Fibroblast of mammary gland (primary cell): ENCODE results near the gene TPRG1L.
A peak's percentile ranks its signal among the peaks of the same experiment; 100 is the strongest.

Experiments
- DNase-seq: peaks from one replicate; pipeline ENCODE4 v3.0.0-alpha.2; 2010; ENCODE audit warnings: low read depth
- H3K4me3 ChIP-seq: 2 replicates; pipeline ENCODE4 v1.5.1; 2011; ENCODE audit warnings: low read depth, mild to moderate bottlenecking, low read length, moderate library complexity; ENCODE audit not compliant: control insufficient read depth
- TF ChIP-seq, protein P1 (sequence below): conservative IDR thresholded peaks from 2 replicates; pipeline ENCODE4 v1.5.1; 2011; ENCODE audit warnings: low read depth, low read length, inconsistent platforms; ENCODE audit not compliant: control insufficient read depth, insufficient read depth

Gene TPRG1L

DNA sequence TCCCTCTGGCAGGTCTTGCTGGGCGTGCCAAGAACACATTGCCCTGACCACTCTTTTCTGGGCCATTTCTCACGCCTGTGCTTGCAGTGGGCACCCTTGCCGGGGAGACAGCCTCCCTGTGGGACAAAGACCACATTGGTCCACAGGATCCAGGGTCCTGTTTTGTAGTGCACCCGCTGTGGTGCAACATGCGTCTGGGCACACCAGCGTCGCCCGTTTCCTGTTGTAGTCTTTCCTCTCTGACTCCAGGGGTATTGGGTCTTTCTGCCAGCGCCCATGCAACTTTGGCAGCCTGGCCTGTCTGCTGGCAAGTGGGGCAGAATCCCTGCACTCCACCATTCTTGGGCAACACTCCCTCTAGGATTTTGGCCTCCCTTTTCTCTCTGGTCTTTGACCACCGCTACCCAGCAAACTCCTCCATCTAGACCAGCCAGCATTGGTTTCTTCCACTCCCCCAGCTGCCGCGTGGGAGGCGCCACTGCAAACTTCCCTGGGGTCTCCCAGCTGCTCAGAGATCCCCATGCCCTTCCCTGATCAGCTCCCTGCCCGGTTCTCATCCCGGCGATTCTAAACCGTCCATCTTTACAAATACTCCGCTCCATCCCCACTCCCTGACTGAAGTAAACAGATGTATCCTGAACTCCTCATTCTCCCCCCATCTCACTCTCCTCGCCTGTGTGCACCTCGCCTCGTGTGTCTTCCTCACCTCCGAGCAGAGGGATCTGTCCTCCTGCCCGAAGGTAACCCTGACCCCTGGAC lies 1.2 kb upstream of the TPRG1L start:
- no peak for DNase-seq
- TF ChIP-seq, protein P1, sequence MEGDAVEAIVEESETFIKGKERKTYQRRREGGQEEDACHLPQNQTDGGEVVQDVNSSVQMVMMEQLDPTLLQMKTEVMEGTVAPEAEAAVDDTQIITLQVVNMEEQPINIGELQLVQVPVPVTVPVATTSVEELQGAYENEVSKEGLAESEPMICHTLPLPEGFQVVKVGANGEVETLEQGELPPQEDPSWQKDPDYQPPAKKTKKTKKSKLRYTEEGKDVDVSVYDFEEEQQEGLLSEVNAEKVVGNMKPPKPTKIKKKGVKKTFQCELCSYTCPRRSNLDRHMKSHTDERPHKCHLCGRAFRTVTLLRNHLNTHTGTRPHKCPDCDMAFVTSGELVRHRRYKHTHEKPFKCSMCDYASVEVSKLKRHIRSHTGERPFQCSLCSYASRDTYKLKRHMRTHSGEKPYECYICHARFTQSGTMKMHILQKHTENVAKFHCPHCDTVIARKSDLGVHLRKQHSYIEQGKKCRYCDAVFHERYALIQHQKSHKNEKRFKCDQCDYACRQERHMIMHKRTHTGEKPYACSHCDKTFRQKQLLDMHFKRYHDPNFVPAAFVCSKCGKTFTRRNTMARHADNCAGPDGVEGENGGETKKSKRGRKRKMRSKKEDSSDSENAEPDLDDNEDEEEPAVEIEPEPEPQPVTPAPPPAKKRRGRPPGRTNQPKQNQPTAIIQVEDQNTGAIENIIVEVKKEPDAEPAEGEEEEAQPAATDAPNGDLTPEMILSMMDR, result no peak
- peak overlapping the region; percentile 83 for H3K4me3 ChIP-seq

DNA sequence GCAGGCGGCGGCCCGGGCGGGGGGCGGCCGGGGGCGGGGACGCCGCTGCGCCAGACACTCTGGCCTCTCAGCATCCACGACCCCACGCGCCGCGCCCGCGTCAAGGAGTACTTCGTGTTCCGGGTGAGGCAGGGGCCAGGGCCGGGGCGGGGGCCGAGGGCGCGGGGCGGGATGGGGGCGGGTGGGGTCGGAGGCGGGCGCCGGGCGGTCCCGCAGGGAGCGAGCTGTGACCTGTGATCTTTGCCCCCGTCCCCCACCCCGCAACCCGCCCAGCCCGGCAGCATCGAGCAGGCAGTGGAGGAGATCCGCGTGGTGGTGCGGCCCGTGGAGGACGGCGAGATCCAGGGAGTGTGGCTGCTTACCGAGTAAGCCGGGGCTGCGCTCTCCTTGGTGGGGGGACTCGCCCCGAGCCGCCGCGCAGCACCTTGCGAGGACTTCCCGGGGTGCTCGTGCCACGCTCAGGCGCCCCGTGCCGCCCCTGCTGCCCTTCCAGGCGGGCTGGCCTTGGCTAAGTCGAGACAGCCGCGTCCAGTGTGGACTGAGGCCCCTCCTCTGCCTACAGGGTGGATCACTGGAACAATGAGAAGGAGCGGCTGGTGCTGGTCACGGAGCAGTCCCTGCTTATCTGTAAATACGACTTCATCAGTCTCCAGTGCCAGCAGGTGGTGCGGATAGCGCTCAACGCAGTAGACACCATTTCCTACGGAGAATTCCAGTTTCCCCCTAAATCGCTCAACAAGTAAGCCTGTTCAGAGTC lies 514 bp downstream of the TPRG1L start:
- peak overlapping the region; percentile 57 for H3K4me3 ChIP-seq
- peak; percentile 22 for DNase-seq
- TF ChIP-seq, protein P1, result no peak

DNA sequence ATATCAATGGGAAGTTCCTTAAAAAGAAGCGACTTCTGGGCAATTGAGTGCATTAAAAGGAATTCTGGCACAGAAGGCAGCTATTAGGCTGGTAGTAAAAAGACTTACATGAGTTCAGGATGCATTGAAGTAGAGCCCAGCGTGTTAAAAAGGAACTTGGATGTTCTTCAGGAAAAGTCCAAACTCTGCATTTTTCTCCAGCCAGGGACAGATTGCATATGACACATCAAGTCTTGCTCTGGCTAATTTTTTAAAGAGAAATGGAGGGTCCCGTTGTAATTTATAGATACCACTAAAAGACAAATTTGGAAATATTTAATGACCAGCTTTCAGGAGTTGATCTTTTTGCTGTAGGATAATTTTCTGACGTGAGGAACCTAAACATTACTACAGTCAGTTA lies 1.2 kb downstream of the TPRG1L start:
- no peak for DNase-seq
- H3K4me3 ChIP-seq, result peak overlapping the region; percentile 57
- TF ChIP-seq, protein P1, result no peak

DNA sequence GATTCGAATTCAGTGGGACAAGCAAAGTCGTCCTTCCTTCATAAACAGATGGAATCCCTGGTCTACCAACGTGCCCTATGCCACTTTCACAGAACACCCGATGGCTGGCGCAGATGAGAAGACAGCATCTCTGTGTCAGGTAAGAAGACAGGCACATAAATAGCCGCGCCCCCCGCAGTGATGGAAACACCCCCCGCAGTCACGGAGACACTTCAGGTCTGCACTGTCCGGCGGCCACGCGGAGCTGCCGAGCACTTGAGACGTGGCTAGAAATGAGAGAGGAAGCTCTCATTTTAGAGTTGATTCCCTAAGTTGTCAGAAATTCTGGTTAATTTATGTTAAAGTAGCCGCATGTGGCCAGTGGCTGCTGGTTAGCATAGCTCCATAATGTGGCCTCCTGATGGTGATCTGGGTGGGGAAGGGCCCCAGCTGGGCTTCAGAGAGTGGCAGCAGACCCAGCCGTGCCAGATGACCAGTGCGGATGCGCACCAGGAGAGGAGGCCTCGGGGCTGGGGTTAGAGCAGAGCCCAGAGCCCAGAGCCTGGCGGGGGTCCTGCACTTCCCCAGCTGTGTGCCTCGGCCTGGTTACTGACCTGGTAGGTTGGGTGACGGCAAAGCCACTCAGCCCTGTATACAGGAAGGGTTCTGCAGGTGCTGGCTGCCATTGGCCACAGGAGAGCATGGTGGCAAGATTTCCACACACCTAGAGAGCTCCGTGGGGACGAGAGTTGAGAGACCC lies 2.9 kb downstream of the TPRG1L start:
- TF ChIP-seq, protein P1, result no peak
- DNase-seq, result no peak
- H3K4me3 ChIP-seq, result no peak overlapping the region

DNA sequence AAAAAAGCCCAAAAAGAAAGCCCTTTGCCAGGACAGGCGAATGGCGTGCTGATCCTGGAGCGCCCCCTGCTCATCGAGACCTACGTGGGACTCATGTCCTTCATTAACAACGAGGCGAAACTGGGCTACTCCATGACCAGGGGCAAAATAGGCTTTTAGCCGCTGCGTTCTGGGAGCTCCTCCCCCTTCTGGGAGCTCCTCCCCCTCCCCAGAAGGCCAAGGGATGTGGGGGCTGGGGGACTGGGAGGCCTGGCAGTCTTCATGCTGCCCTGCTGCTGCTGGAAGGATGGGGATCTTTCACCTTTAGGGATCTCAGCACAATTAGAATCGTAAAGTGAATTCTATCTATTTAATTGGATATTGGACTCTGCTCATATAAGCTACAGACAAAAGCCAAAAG lies 3.6 kb downstream of the TPRG1L start:
- no peak for DNase-seq
- no peak overlapping the region for H3K4me3 ChIP-seq
- TF ChIP-seq, protein P1, result no peak

DNA sequence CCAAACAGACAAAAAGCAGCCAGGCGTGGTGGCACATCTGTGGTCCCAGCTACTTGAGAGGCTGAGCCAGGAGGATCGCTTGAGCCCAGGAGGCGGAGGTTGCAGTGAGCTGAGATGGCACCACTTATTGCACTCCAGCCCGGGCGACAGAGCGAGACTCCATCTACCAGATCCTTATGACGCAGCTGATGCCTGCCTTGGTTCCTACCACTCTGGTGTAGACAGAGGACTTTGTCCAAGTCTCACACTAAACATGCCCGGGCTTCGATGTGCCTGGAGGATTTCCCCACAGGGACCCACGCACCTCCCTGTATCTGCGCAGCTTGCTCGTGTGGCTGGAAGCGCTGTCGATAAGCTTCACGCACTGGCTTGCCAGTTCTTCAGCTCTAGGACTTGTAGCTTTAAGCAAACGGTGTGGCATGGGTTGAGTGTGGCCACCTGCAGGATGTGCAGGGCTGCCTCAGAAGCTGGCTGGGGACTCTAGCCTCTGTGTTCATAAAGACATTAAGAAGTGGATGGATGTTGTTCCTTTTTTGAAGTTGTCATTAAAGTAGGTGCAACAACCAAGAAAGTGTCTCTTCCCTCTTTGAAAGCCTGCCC lies 4.8 kb downstream of the TPRG1L start:
- no peak for DNase-seq
- TF ChIP-seq, protein P1, result no peak

More for the DNA sequence above, 4.8 kb downstream of the TPRG1L start:
- no peak overlapping the region for H3K4me3 ChIP-seq
